GM12878 (cell line): ENCODE measurements around the gene FBXL17. TPM values are rescaled to one million over a fixed set of nuclear protein-coding genes. Genes with fewer than 3 reads are reported as not detected.
A peak's percentile ranks its signal among the peaks of the same experiment; 100 is the strongest.

Experiments
- ATAC-seq: fragments of 200-7000 bp; cut with Tn5 transposase; 3 replicates; pipeline ENCODE4 v1.9.1; 2020; ENCODE audit warnings: mild to moderate bottlenecking, moderate library complexity
- BruUV-seq: library from RNA; stranded (reverse); fragments of 400-500 nt; replicated peaks from 2 replicates; lab custom pipeline; 2021; lab: Mats Ljungman, UMichigan
- CTCF ChIA-PET: fragments of 300-600 bp; sonication (Branson Sonifier 250); formaldehyde crosslinking; extraction: SDS; loops from one replicate; lab custom pipeline; 2021; ENCODE audit warnings: inconsistent platforms; lab: Yijun Ruan, JAX
- POLR2A ChIA-PET: fragments of 350-600 bp; formaldehyde crosslinking; extraction: SDS; loops from one replicate; lab custom pipeline; 2021; ENCODE audit warnings: inconsistent platforms; lab: Charles Lee
- RAD21 ChIA-PET: fragments of 300-600 bp; sonication (Branson Sonifier 250); formaldehyde crosslinking; loops from one replicate; lab custom pipeline; 2023; ENCODE audit warnings: antibody characterized with exemption; ENCODE audit not compliant: unreplicated experiment; lab: Charles Lee
- SMC1A ChIA-PET: fragments of 300-600 bp; sonication (Branson Sonifier 250); formaldehyde crosslinking; loops from one replicate; lab custom pipeline; 2023; ENCODE audit not compliant: unreplicated experiment, uncharacterized antibody; lab: Charles Lee
- DNase-seq: peaks from one replicate; pipeline ENCODE4 v3.0.0-alpha.2; 2011; ENCODE audit warnings: low read depth, low spot score
- FAIRE-seq: peaks from 3 replicates; lab custom pipeline; 2011; peaks lifted over from hg19 to GRCh38; lab: Jason Lieb, UNC
- H2AFZ ChIP-seq: 2 replicates; pipeline ENCODE4 v1.6.0; 2011; ENCODE audit warnings: low read depth, low read length, control low read depth; ENCODE audit not compliant: control insufficient read depth
- H3K27ac ChIP-seq: 2 replicates; pipeline ENCODE4 v1.5.1; 2011; ENCODE audit warnings: control low read depth; ENCODE audit not compliant: control insufficient read depth, insufficient read depth
- H3K27me3 ChIP-seq, 2 experiments: replicated peaks in 1 of 2; 2 replicates each; pipeline versions ENCODE4 v1.6.0 to v1.6.1; 2011; ENCODE audit warnings: low read length in 1 of 2; ENCODE audit not compliant: control insufficient read depth in 2 of 2, insufficient read depth in 2 of 2
- H3K36me3 ChIP-seq, 2 experiments: 2 replicates each; pipeline ENCODE4 v1.5.1; 2011; ENCODE audit warnings: low read length in 1 of 2; ENCODE audit not compliant: control insufficient read depth in 2 of 2, insufficient read depth in 2 of 2
- H3K4me1 ChIP-seq: 2 replicates; pipeline ENCODE4 v1.6.1; 2011; ENCODE audit warnings: mild to moderate bottlenecking, low read length, moderate library complexity, mixed read lengths; ENCODE audit not compliant: control insufficient read depth, insufficient read depth
- H3K4me2 ChIP-seq: 2 replicates; pipeline ENCODE4 v1.6.0; 2011; ENCODE audit warnings: control low read depth; ENCODE audit not compliant: control insufficient read depth, insufficient read depth
- H3K4me3 ChIP-seq: fragments of 200-600 bp; sonication (generic); 2 replicates; pipeline ENCODE4 v1.5.1; 2016
- H3K79me2 ChIP-seq: 2 replicates; pipeline ENCODE4 v1.6.0; 2011; ENCODE audit warnings: low read length; ENCODE audit not compliant: control insufficient read depth, insufficient read depth
- H3K9ac ChIP-seq: 2 replicates; pipeline ENCODE4 v1.8.0; 2011; ENCODE audit warnings: low read length, control low read depth, mixed read lengths; ENCODE audit not compliant: control insufficient read depth, insufficient read depth
- H3K9me3 ChIP-seq: replicated peaks from 3 replicates; pipeline ENCODE4 v1.5.1; 2011; ENCODE audit warnings: mild to moderate bottlenecking, low read length; ENCODE audit not compliant: control insufficient read depth, insufficient read depth
- H4K20me1 ChIP-seq: 2 replicates; pipeline ENCODE4 v1.6.0; 2011; ENCODE audit not compliant: control insufficient read depth, insufficient read depth
- ATF7 ChIP-seq: fragments of 450-650 bp; IDR thresholded peaks from 2 replicates; pipeline ENCODE4 v1.6.1; 2016; ENCODE audit warnings: low read depth, mild to moderate bottlenecking
- CBFB ChIP-seq: IDR thresholded peaks from 2 replicates; pipeline ENCODE4 v1.6.1; 2016; ENCODE audit warnings: antibody characterized with exemption, low read depth
- CBX3 ChIP-seq: fragments of 200-600 bp; sonication (generic); IDR thresholded peaks from 2 replicates; pipeline ENCODE4 v1.6.1; 2016; ENCODE audit warnings: low read depth, borderline replicate concordance
- CHD1 ChIP-seq: IDR thresholded peaks from 2 replicates; pipeline ENCODE4 v1.6.1; 2012; ENCODE audit warnings: low read depth, low read length, improper control_type of control experiment
- CREM ChIP-seq: IDR thresholded peaks from 2 replicates; pipeline ENCODE4 v1.6.1; 2014; ENCODE audit warnings: antibody characterized with exemption, low read depth
- EGR1 ChIP-seq, 2 experiments: IDR thresholded peaks; 1 replicate in 1 of 2; 2 replicates in 1 of 2; pipeline ENCODE4 v1.6.1; 2011 to 2012; ENCODE audit warnings: low read depth in 2 of 2, low read length in 2 of 2, borderline replicate concordance in 1 of 2, mild to moderate bottlenecking in 1 of 2, moderate library complexity in 1 of 2
- HDAC6 ChIP-seq: fragments of 200-600 bp; sonication (generic); IDR thresholded peaks from one replicate; pipeline ENCODE4 v1.8.0; 2017; ENCODE audit warnings: antibody characterized with exemption; ENCODE audit not compliant: unreplicated experiment
- JUNB ChIP-seq: IDR thresholded peaks from 2 replicates; pipeline ENCODE4 v1.6.1; 2016; ENCODE audit warnings: antibody characterized with exemption, mild to moderate bottlenecking
- NKRF ChIP-seq: fragments of 450-650 bp; conservative IDR thresholded peaks from 2 replicates; pipeline ENCODE4 v1.6.1; 2017; ENCODE audit warnings: mild to moderate bottlenecking, moderate library complexity
- RCOR1 ChIP-seq: conservative IDR thresholded peaks from 2 replicates; pipeline ENCODE4 v1.6.1; 2012; ENCODE audit warnings: low read depth, low read length, improper control_type of control experiment
- SREBF2 ChIP-seq: IDR thresholded peaks from 2 replicates; pipeline ENCODE4 v1.6.1; 2012; ENCODE audit warnings: mild to moderate bottlenecking, low read length
- WGBS: methylation state at CpG from one replicate; pipeline ENCODE4 v1.1.6; 2016; ENCODE audit warnings: low lambda C conversion rate; ENCODE audit not compliant: insufficient replicate concordance, insufficient coverage; ENCODE audit errors: missing lambda C conversion rate; 5-methylcytosine and 5-hydroxymethylcytosine counted together
- in situ Hi-C: fragments of 300-500 bp; cut with MboI; formaldehyde crosslinking; loops from 9 replicates; pipeline ENCODE4 v1.14.3; 2018; ENCODE audit warnings: mixed read lengths
- intact Hi-C: fragments of 100-400 bp; cut with micrococcal nuclease; formaldehyde crosslinking; loops from one replicate; pipeline ENCODE4 v1.14.2; 2022; ENCODE audit not compliant: unreplicated experiment
- polyA plus RNA-seq, 11 experiments: library from polyadenylated mRNA; depleted of rRNA in 4 of 11; unstranded in 6 of 11; stranded (reverse) in 5 of 11; fragments of >200 nt; fragmentation: Nextera tagmentation in 4 of 11; fragmentation: Illumina TruSeq in 1 of 11; extraction: Ambion mirVana in 4 of 11; extraction: Trizol in 1 of 11; gene quantifications; 1 replicate in 1 of 11; 2 replicates in 10 of 11; pipeline versions ENCODE4 v1.2.1 to v1.2.3, GENCODE V29; 2011 to 2016; ENCODE audit warnings: inconsistent platforms in 2 of 11, missing spikeins in 2 of 11, low read depth in 1 of 11
- total RNA-seq, 4 experiments: library from RNA; depleted of rRNA in 3 of 4; stranded (reverse); fragments of >200 nt in 3 of 4; fragmentation: Illumina TruSeq in 1 of 4; extraction: Trizol in 1 of 4; gene quantifications; 2 replicates each; pipeline versions ENCODE4 v1.2.1 to v1.2.3, GENCODE V29; 2013 to 2021

Gene FBXL17
- total and polyA plus RNA-seq, 10 of the 15 experiments (the other 5 are each of a cell fraction or from before 2014, with no cell fraction given): 0.88 to 9.0 (median 4.4) TPM

DNA sequence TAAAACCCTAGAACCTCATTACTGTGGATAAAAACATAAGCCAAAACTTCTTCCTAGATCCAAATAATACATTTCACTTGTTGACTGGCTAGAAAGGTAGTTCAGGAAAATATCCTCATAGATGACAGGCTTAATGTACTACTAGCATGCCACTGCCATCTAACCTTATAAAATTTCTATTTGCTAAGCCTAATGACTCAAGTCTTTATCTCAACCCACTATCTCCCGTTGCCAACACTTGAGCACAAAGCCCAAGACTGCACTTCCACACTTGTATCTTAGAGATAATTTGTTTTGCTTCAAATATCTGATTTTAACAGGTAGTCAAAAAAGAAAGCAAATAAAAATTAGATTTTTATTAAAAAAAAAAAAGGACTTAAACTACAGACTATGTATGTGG is 42.7 kb downstream of the FBXL17 start:
- peak; percentile 31 for FAIRE-seq
- POLR2A ChIA-PET: no interaction called here

More for the DNA sequence above, 42.7 kb downstream of the FBXL17 start:
- ChIA-PET SMC1A (interaction anchor here (2.1 kb wide), 1 partner anchor 79 kb away, joined by 8 read pairs; no protein-coding TSS in a partner anchor), RAD21 (interaction anchor here (0.7 to 1.6 kb wide), 2 partner anchors 79 to 799 kb away, joined by 3 to 5 read pairs; no protein-coding TSS in a partner anchor), CTCF (interaction anchor here (7.6 kb wide), 1 partner anchor 80 kb away, joined by 142 read pairs; no protein-coding TSS in a partner anchor)
- in situ Hi-C loops (no loop called here), intact Hi-C loops (no loop called here)
- Histone ChIP-seq H3K27ac (no peak overlapping the region), H2AFZ (no peak overlapping the region), H3K9me3 (no peaks in the 10 kb centered on the region), H3K36me3 (no peaks in the 10 kb centered on the region), H3K79me2 (no peaks in the 10 kb centered on the region), H3K9ac (no peak overlapping the region), H3K4me1 (no peaks in the 10 kb centered on the region), H3K4me2 (no peak overlapping the region), H4K20me1 (no peaks in the 10 kb centered on the region), H3K27me3 (no peaks in the 10 kb centered on the region), H3K4me3 (no peak overlapping the region)
- WGBS: 100% methylated on average over 1 of the region's 1 CpG
- no peak for ATAC-seq
- no peak for TF ChIP-seq JUNB
- TF ChIP-seq HDAC6: no peak
- TF ChIP-seq ATF7: no peak
- TF ChIP-seq CBFB: no peak
- TF ChIP-seq CREM: no peak
- TF ChIP-seq NKRF: no peak
- no peak for TF ChIP-seq CBX3
- TF ChIP-seq EGR1 (IDR thresholded peaks at IDR 0.05; ENCODE audit: borderline replicate concordance in 1 of 2, low read depth in 2 of 2, low read length in 2 of 2): no peak
- TF ChIP-seq CHD1: no peak
- no peak for TF ChIP-seq RCOR1
- no peak for TF ChIP-seq SREBF2
- DNase-seq: no peak
- BruUV-seq: no TSS peak
